Calu3 (cell line): Measurements from ENCODE around the gene GART. TPM values are rescaled to one million over a fixed set of nuclear protein-coding genes. Genes with fewer than 3 reads are reported as not detected.

ENCODE experiments used
- Bru-seq: library from RNA; stranded (reverse); fragments of 400-500 nt; gene quantifications from one replicate; lab custom pipeline; 2021; lab: Mats Ljungman, UMichigan
- BruChase-seq, 2 experiments: library from RNA; stranded (reverse); fragments of 400-500 nt; gene quantifications; one replicate each; lab custom pipeline; 2021; lab: Mats Ljungman, UMichigan
- BruUV-seq: library from RNA; stranded (reverse); fragments of 400-500 nt; replicated peaks from 2 replicates; lab custom pipeline; 2021; lab: Mats Ljungman, UMichigan
- CTCF ChIA-PET: fragments of 300-600 bp; sonication (Branson Sonifier 250); formaldehyde crosslinking; loops from one replicate; lab custom pipeline; 2022; ENCODE audit warnings: antibody characterized with exemption; lab: Charles Lee
- DNase-seq: peaks from one replicate; pipeline ENCODE4 v3.0.0; 2022
- H3K27ac Mint-ChIP-seq: one replicate; pipeline ENCODE4 v1.8.0; 2022; ENCODE audit warnings: mixed read lengths; ENCODE audit not compliant: unreplicated experiment
- H3K27me3 Mint-ChIP-seq: one replicate; pipeline ENCODE4 v1.8.0; 2022; ENCODE audit warnings: mixed read lengths; ENCODE audit not compliant: unreplicated experiment
- H3K36me3 Mint-ChIP-seq: one replicate; pipeline ENCODE4 v1.8.0; 2022; ENCODE audit warnings: mild to moderate bottlenecking, moderate library complexity, mixed read lengths; ENCODE audit not compliant: insufficient read depth, unreplicated experiment
- H3K4me1 Mint-ChIP-seq: one replicate; pipeline ENCODE4 v1.8.0; 2022; ENCODE audit warnings: mild to moderate bottlenecking, low read depth, mixed read lengths; ENCODE audit not compliant: unreplicated experiment
- H3K4me3 Mint-ChIP-seq: one replicate; pipeline ENCODE4 v1.8.0; 2022; ENCODE audit warnings: mild to moderate bottlenecking, low read depth, moderate library complexity, mixed read lengths; ENCODE audit not compliant: unreplicated experiment
- H3K9me3 Mint-ChIP-seq: one replicate; pipeline ENCODE4 v1.8.0; 2022; ENCODE audit warnings: low read depth, mixed read lengths; ENCODE audit not compliant: unreplicated experiment
- CTCF ChIP-seq: fragments of 200-600 bp; IDR thresholded peaks from one replicate; pipeline ENCODE4 v1.8.0; 2022; ENCODE audit warnings: antibody characterized with exemption; ENCODE audit not compliant: unreplicated experiment
- intact Hi-C: fragments of 100-400 bp; cut with micrococcal nuclease; formaldehyde crosslinking; loops from one replicate; pipeline ENCODE4 v1.10.0; 2022; ENCODE audit not compliant: unreplicated experiment
- long read RNA-seq: library from polyadenylated mRNA; stranded (forward); transcript quantifications from one replicate; pipeline ENCODE4 v2.0.0, GENCODE V29; 2022
- total RNA-seq: library from RNA; stranded (reverse); gene quantifications from 2 replicates; pipeline ENCODE4 v1.2.3, GENCODE V29; 2022

The GART gene
- total RNA-seq (102 TPM in 2 replicates), Bru-seq, nascent RNA (percentile 85 among the genes with signal in this experiment), BruChase-seq, experiment 1, labeled RNA remaining after a 6-hour chase (percentile 88 among the genes with signal in this experiment), BruChase-seq, experiment 2, labeled RNA remaining after a 2-hour chase (percentile 83 among the genes with signal in this experiment)
- long read RNA-seq, transcript GART-201 (11 exons, 2,149 nt), result minor isoform, 21 of 116 reads
- long read RNA-seq, transcript GART-203 (22 exons, 3,341 nt), result major isoform, 61 of 116 reads
- long read RNA-seq, partial matches to known transcripts, result 12 of 116 reads
- long read RNA-seq, other reads (novel, unspliced or antisense), result 21 of 116 reads

GRCh38 chr21:33541756-33542639 lies at the start of gene GART:
GART (minus strand) TSS chr21:33542117; CDS start chr21:33539315, 2,802 bp downstream.
- Mint-ChIP-seq H3K27me3 (no peaks in the 10 kb centered on the region), H3K9me3 (peaks cover 4% of the 10 kb centered on the region), H3K27ac (peak within 1 kb of the TSS; percentile 93), H3K4me1 (peaks cover 8% of the 10 kb centered on the region), H3K36me3 (peaks cover 82% of the 10 kb centered on the region), H3K4me3 (peak within 1 kb of the TSS; percentile 83)
- TF ChIP-seq CTCF, result no peak
- intact Hi-C loops, result loop anchor here (2.0 kb wide), 1 partner anchor 337 kb away; no protein-coding TSS in a partner anchor
- DNase-seq, result peak; percentile 86
- no TSS peak for BruUV-seq
- CTCF ChIA-PET, result no interaction called here

GRCh38 chr21:33588485-33589335 lies 46.8 kb upstream of the GART start, which contains the start of gene DONSON:
DONSON (minus strand) TSS chr21:33588684; CDS start chr21:33588641, 43 bp downstream.
- peaks cover 17% of the 10 kb centered on the region for H3K36me3 Mint-ChIP-seq
- H3K27ac Mint-ChIP-seq, result peak within 1 kb of the TSS; percentile 72
- no TSS peak for BruUV-seq
- DNase-seq, result peak; percentile 91
- H3K4me3 Mint-ChIP-seq, result peak within 1 kb of the TSS; percentile 85
- no peaks in the 10 kb centered on the region for H3K27me3 Mint-ChIP-seq
- H3K4me1 Mint-ChIP-seq, result no peaks in the 10 kb centered on the region
- TF ChIP-seq CTCF, result no peak
- H3K9me3 Mint-ChIP-seq, result no peaks in the 10 kb centered on the region
- intact Hi-C loops, result no loop called here
- CTCF ChIA-PET, result interaction anchor here (1.2 to 1.3 kb wide), 2 partner anchors 17 to 96 kb away, joined by 3 to 6 read pairs; no protein-coding TSS in a partner anchor

GRCh38 chr21:33587792-33588484 lies 46.0 kb upstream of the GART start:
- H3K4me1 Mint-ChIP-seq, result no peaks in the 10 kb centered on the region
- intact Hi-C loops, result no loop called here
- BruUV-seq, result no TSS peak
- peak overlapping the region; percentile 85 for H3K4me3 Mint-ChIP-seq
- CTCF ChIA-PET, result interaction anchor here (1.3 kb wide), 1 partner anchor 18 kb away, joined by 6 read pairs; no protein-coding TSS in a partner anchor
- H3K27me3 Mint-ChIP-seq, result no peaks in the 10 kb centered on the region
- peak; percentile 26 for DNase-seq
- H3K27ac Mint-ChIP-seq, result peak overlapping the region; percentile 72
- peaks cover 17% of the 10 kb centered on the region for H3K36me3 Mint-ChIP-seq
- TF ChIP-seq CTCF, result no peak
- H3K9me3 Mint-ChIP-seq, result no peaks in the 10 kb centered on the region
